HepG2 (cell line): ENCODE measurements around the gene ZBTB18. TPM values are rescaled to one million over a fixed set of nuclear protein-coding genes. Genes with fewer than 3 reads are reported as not detected.

Source experiments
- ATAC-seq: fragments of 200-7000 bp; cut with Tn5 transposase; 3 replicates; pipeline ENCODE4 v1.9.1; 2020; ENCODE audit warnings: mild to moderate bottlenecking, moderate library complexity
- BruUV-seq: library from RNA; stranded (reverse); fragments of 400-500 nt; replicated peaks from 2 replicates; lab custom pipeline; 2021; lab: Mats Ljungman, UMichigan
- CTCF ChIA-PET: fragments of 300-600 bp; formaldehyde crosslinking; extraction: SDS; loops from one replicate; lab custom pipeline; 2021; ENCODE audit warnings: low total read pairs, inconsistent platforms, low intra/inter-chr PET ratio; lab: Yijun Ruan, JAX
- POLR2A ChIA-PET: fragments of 350-600 bp; sonication (Branson Sonifier 250); formaldehyde crosslinking; loops from one replicate; lab custom pipeline; 2020; ENCODE audit warnings: antibody characterized with exemption, inconsistent platforms; lab: Yijun Ruan, JAX
- DNase-seq: peaks from one replicate; pipeline ENCODE4 v3.0.0-alpha.2; 2015; ENCODE audit warnings: low spot score
- FAIRE-seq: peaks from 3 replicates; lab custom pipeline; 2011; peaks lifted over from hg19 to GRCh38; lab: Jason Lieb, UNC
- H2AFZ ChIP-seq: one replicate; pipeline ENCODE4 v1.6.1; 2011; ENCODE audit warnings: low read length, inconsistent platforms
- H3K27ac ChIP-seq: fragments of 300-600 bp; 3 replicates; pipeline ENCODE4 v1.8.0; 2011; ENCODE audit warnings: mixed run types, mild to moderate bottlenecking, mixed read lengths, low read length, inconsistent platforms; ENCODE audit not compliant: insufficient read depth; ENCODE audit errors: extremely low read length
- H3K27me3 ChIP-seq, 2 experiments: fragments of 200-600 bp in 1 of 2; 2 replicates in 1 of 2; 3 replicates in 1 of 2; pipeline versions ENCODE4 v1.6.0 to v1.8.0; 2011; ENCODE audit warnings: low read length in 2 of 2, mild to moderate bottlenecking in 2 of 2, moderate library complexity in 2 of 2, inconsistent platforms in 1 of 2; ENCODE audit not compliant: insufficient read depth in 2 of 2, control insufficient read depth in 1 of 2
- H3K36me3 ChIP-seq, 2 experiments: fragments of 200-600 bp in 1 of 2; replicated peaks in 1 of 2; 2 replicates in 1 of 2; 3 replicates in 1 of 2; pipeline versions ENCODE4 v1.5.1 to v1.8.0; 2011; ENCODE audit warnings: low read length in 2 of 2, inconsistent platforms in 1 of 2; ENCODE audit not compliant: insufficient read depth in 2 of 2, control insufficient read depth in 1 of 2
- H3K4me1 ChIP-seq: 2 replicates; pipeline ENCODE4 v1.5.1; 2012; ENCODE audit warnings: low read length, inconsistent platforms; ENCODE audit not compliant: insufficient read depth
- H3K4me2 ChIP-seq: 2 replicates; pipeline ENCODE4 v1.6.0; 2011; ENCODE audit warnings: low read depth, low read length, inconsistent platforms
- H3K4me3 ChIP-seq, 3 experiments: fragments of 200-600 bp in 1 of 3; sonication (generic), shearing (Covaris generic) in 1 of 3; replicated peaks in 1 of 3; 2 replicates each; pipeline ENCODE4 v1.5.1; 2011 to 2016; ENCODE audit warnings: low read length in 3 of 3, inconsistent platforms in 2 of 3, low read depth in 2 of 3, mild to moderate bottlenecking in 2 of 3, control low read depth in 1 of 3, mixed read lengths in 1 of 3; ENCODE audit not compliant: insufficient read depth in 1 of 3
- H3K79me2 ChIP-seq: one replicate; pipeline ENCODE4 v1.6.1; 2011; ENCODE audit warnings: low read length, inconsistent platforms; ENCODE audit not compliant: insufficient read depth
- H3K9ac ChIP-seq: 2 replicates; pipeline ENCODE4 v1.6.0; 2011; ENCODE audit warnings: mild to moderate bottlenecking, low read depth, low read length, inconsistent platforms; ENCODE audit not compliant: insufficient read depth
- H3K9me3 ChIP-seq: 2 replicates; pipeline ENCODE4 v1.5.1; 2012; ENCODE audit warnings: mild to moderate bottlenecking, low read length
- H4K20me1 ChIP-seq: 2 replicates; pipeline ENCODE4 v1.6.0; 2011; ENCODE audit warnings: inconsistent platforms, mild to moderate bottlenecking, low read length, moderate library complexity; ENCODE audit not compliant: insufficient read depth
- ARID2 ChIP-seq: sonication (generic); formaldehyde crosslinking; IDR thresholded peaks from 2 replicates; pipeline ENCODE4 v1.8.1; 2022; ENCODE audit warnings: mild to moderate bottlenecking, missing genetic modification reagents, borderline replicate concordance
- ATF2 ChIP-seq: sonication (generic); formaldehyde crosslinking; IDR thresholded peaks from 2 replicates; pipeline ENCODE4 v1.4.0; 2020; ENCODE audit warnings: missing genetic modification reagents
- MNT ChIP-seq: fragments of 450-650 bp; IDR thresholded peaks from 2 replicates; pipeline ENCODE4 v1.6.1; 2016
- PHF8 ChIP-seq: sonication (generic); formaldehyde crosslinking; IDR thresholded peaks from 2 replicates; pipeline ENCODE4 v1.5.0; 2020; ENCODE audit warnings: missing genetic modification reagents
- POLR2G ChIP-seq: fragments of 200-400 bp; formaldehyde crosslinking; IDR thresholded peaks from 2 replicates; pipeline ENCODE4 v1.6.1; 2018; ENCODE audit warnings: mild to moderate bottlenecking, low read depth, low read length, moderate library complexity
- PRDM15 ChIP-seq: sonication (generic); formaldehyde crosslinking; IDR thresholded peaks from 2 replicates; pipeline ENCODE4 v1.4.0; 2020; ENCODE audit warnings: missing genetic modification reagents
- RORA ChIP-seq: sonication (generic); formaldehyde crosslinking; IDR thresholded peaks from 2 replicates; pipeline ENCODE4 v1.5.0; 2020; ENCODE audit warnings: mild to moderate bottlenecking, missing genetic modification reagents, moderate library complexity
- STAG1 ChIP-seq: sonication (generic); formaldehyde crosslinking; IDR thresholded peaks from 2 replicates; pipeline ENCODE4 v1.4.0; 2020; ENCODE audit warnings: missing genetic modification reagents
- TEAD3 ChIP-seq: optimal IDR thresholded peaks from 2 replicates; pipeline ENCODE3; 2016; ENCODE audit warnings: borderline replicate concordance
- TERF1 ChIP-seq: sonication (generic); formaldehyde crosslinking; IDR thresholded peaks from 2 replicates; pipeline ENCODE4 v1.8.0; 2022; ENCODE audit warnings: mild to moderate bottlenecking, missing genetic modification reagents, moderate library complexity
- TSC22D2 ChIP-seq: sonication (generic); formaldehyde crosslinking; IDR thresholded peaks from 2 replicates; pipeline ENCODE4 v1.5.1; 2020; ENCODE audit warnings: missing genetic modification reagents, mild to moderate bottlenecking, borderline replicate concordance
- ZNF678 ChIP-seq: sonication (generic); formaldehyde crosslinking; IDR thresholded peaks from 2 replicates; pipeline ENCODE4 v1.4.0; 2020; ENCODE audit warnings: mild to moderate bottlenecking, missing genetic modification reagents
- ZNF75D ChIP-seq: sonication (generic); formaldehyde crosslinking; IDR thresholded peaks from 2 replicates; pipeline ENCODE4 v1.8.1; 2023; ENCODE audit warnings: missing genetic modification reagents, mild to moderate bottlenecking, borderline replicate concordance
- ZSCAN21 ChIP-seq: sonication (generic); formaldehyde crosslinking; IDR thresholded peaks from 2 replicates; pipeline ENCODE4 v1.8.0; 2022; ENCODE audit warnings: mild to moderate bottlenecking, missing genetic modification reagents, moderate library complexity, borderline replicate concordance
- ZSCAN22 ChIP-seq: sonication (generic); formaldehyde crosslinking; IDR thresholded peaks from 2 replicates; pipeline ENCODE4 v1.4.0; 2020; ENCODE audit warnings: mild to moderate bottlenecking, missing genetic modification reagents
- WGBS: methylation state at CpG from one replicate; pipeline ENCODE4 v1.1.6; 2017; ENCODE audit warnings: low lambda C conversion rate; 5-methylcytosine and 5-hydroxymethylcytosine counted together
- in situ Hi-C: cut with HindIII; loops from 2 replicates; pipeline ENCODE4 v1.10.0; 2017; ENCODE audit warnings: low pct_unique_long_range_greater_than_20kb; ENCODE audit not compliant: extremely low pct_ligation_motif_present
- intact Hi-C: fragments of 100-400 bp; cut with micrococcal nuclease; formaldehyde crosslinking; loops from one replicate; pipeline ENCODE4 v1.10.0; 2022; ENCODE audit not compliant: unreplicated experiment
- polyA plus RNA-seq, 8 experiments: library from polyadenylated mRNA; depleted of rRNA in 3 of 8; stranded (reverse) in 7 of 8; unstranded in 1 of 8; fragments of >200 nt; fragmentation: Illumina TruSeq in 4 of 8; extraction: Trizol in 4 of 8; gene quantifications; 2 replicates each; pipeline versions ENCODE4 v1.2.1 to v1.2.3, GENCODE V29; 2011 to 2016; ENCODE audit warnings: low read depth in 4 of 8, missing spikeins in 1 of 8, mixed read lengths in 1 of 8; ENCODE audit not compliant: insufficient read depth in 1 of 8
- total RNA-seq, 5 experiments: library from RNA; depleted of rRNA; stranded (reverse); fragments of >200 nt; fragmentation: Illumina TruSeq; extraction: Trizol; gene quantifications; 2 replicates each; pipeline ENCODE4 v1.2.3, GENCODE V29; 2016; ENCODE audit warnings: low read depth in 1 of 5

The ZBTB18 gene
- total and polyA plus RNA-seq, 2 of the 13 experiments (the other 11 are each of a cell fraction or from before 2014, with no cell fraction given), result 3.1 to 4.3 TPM

GRCh38 chr1:244035358-244035757, 15.7 kb upstream of the ZBTB18 start:
- Histone ChIP-seq H3K4me3 (no peak overlapping the region), H4K20me1 (no peaks in the 10 kb centered on the region), H3K4me1 (no peaks in the 10 kb centered on the region), H3K27me3 (peaks cover 0 to 18% of the 10 kb centered on the region in 2 experiments; a peak in 2 of 5 replicates), H3K9me3 (no peaks in the 10 kb centered on the region), H3K36me3 (no peaks in the 10 kb centered on the region), H3K27ac (no peak overlapping the region), H3K9ac (no peak overlapping the region), H3K79me2 (no peaks in the 10 kb centered on the region), H2AFZ (no peak overlapping the region), H3K4me2 (no peak overlapping the region)
- no peak for FAIRE-seq
- no peak for DNase-seq
- in situ Hi-C loops, result no loop called here
- ChIA-PET POLR2A (no interaction called here), CTCF (no interaction called here)
- ATAC-seq, result no peak
- WGBS, result 59% methylated on average over 11 of the region's 11 CpGs
- BruUV-seq, result no TSS peak
- TF ChIP-seq ZNF678 (CRISPR knock-in tag) (no peak), ARID2 (CRISPR knock-in tag) (no peak), RORA (CRISPR knock-in tag) (no peak), TEAD3 (CRISPR knock-in tag) (no peak), ZSCAN21 (CRISPR knock-in tag) (no peak), ATF2 (CRISPR knock-in tag) (no peak), MNT (no peak), PRDM15 (CRISPR knock-in tag) (no peak), PHF8 (CRISPR knock-in tag) (no peak), TERF1 (CRISPR knock-in tag) (no peak), TSC22D2 (CRISPR knock-in tag) (no peak), POLR2G (no peak), ZSCAN22 (CRISPR knock-in tag) (no peak), ZNF75D (CRISPR knock-in tag) (no peak), STAG1 (CRISPR knock-in tag) (no peak)
- intact Hi-C loops, result no loop called here
